ENCODE results near the gene ZRANB3.
"Not testable (repeated sequence)": the region's sequence is repeated elsewhere in the genome, so short reads cannot be mapped to it uniquely, and the experiment has no call there.

The ZRANB3 gene

DNA sequence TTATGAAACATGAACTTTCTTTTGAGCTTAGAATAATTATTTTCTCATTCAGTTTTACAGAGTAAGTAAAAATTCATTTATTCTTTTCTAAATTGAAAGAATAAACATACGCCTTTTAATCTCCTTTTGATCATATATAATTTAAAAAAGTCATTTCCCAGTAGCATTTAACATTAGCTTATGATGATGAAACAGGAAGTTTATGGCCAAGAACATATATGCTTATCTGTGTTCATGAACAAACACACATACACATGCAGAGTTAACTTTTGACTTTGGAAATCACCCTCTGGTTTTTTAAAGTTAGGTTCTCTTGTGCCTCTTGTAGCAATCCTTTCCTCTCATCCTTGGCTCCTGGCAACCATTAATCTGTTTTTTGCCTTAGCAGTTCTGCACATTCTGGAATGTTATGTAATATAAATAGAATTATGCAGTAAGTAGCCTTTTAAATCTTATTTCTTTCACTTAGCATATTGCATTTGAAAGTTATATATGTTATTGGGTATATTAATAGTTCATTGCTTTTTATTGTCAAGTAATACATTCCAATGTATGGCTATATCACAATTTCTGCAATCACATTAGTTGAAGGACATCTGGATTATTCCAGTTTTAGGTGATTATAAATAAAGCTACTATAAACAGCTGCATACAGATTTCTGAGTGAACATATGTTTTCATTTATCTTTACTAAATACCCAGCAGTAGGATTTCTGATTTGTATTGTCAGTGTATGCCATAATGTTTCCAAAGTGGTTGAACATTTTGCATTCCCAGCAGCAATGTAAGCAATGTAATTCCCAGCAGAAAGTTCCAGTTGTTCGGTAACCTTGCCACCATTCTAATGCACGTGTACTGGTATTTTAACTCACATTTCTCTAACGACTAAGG is 210.3 kb downstream of the ZRANB3 start:
- DNase-seq, result no peak

DNA sequence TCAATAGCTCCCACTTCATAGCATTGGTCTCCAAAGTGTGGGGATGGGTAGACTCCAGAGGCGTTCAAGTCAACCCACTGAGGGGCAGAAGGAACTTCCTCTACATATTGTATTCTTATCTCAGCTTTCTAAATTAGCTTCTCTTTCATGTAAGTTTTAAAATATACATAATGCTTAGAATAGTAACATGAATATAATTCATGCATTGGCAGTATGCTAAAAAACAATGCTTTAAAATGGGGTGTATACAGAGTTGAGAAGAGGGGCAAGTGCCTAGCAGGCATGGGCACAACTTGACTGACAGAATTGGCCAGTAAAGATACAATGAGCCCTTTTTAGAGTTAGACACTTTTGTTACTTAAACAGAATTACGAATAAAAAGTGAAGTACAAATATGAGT is 212.2 kb downstream of the ZRANB3 start:
- no peak for DNase-seq

DNA sequence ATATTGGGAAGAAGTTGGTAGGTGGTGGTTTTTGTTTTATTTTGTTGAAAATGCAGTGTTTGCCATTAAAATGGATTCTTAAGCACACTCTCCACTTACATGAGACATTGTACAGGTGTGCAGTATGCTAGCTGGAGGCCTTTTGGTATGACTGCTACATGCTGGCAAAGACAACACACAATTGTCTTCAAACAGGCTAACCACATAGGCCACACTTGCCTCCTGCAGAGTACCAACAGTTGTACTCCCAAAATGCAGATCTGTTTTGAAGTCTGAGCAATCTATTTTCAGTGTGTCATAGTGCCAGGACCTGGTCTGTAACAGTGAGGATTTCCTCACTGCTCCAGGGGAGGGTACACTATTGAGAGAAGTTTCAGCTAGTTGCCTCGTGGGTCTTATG is 213.6 kb downstream of the ZRANB3 start:
- DNase-seq, result no peak

DNA sequence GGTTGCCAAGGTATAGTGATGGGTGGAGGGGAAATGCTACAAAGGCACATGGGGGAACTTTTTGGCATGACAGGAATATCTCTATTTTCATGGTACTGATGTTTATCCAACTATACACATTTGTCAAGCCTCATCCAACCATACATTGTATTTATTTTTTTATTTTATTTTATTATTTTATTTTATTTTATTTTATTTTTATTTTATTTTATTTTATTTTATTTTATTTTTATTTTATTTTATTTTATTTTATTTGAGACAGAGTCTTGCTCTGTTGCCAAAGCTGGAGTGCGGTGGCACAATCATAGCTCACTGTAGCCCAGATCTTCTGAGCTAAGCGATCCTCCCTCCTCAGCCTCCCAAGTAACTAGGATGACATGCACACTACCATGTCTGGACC is 219.1 kb downstream of the ZRANB3 start:
- DNase-seq, result no peak

DNA sequence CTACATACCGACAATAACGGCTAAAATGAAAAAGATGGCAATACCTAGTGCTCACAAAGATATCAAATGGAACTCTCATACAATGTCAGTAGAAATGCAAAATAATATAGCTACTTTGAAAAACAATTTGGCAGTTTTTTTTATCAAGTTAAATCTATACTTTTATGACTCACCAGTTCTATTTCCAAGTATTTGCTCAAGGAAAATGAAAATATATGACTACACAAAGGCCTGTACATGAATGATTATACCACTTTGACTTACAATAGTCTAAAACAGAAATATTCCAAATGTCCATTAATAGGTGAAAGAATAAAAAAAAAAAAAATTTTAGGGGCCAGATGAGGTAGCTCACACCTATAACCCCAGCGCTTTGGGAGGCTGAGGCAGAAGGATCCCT is 219.8 kb downstream of the ZRANB3 start:
- DNase-seq, result no peak

DNA sequence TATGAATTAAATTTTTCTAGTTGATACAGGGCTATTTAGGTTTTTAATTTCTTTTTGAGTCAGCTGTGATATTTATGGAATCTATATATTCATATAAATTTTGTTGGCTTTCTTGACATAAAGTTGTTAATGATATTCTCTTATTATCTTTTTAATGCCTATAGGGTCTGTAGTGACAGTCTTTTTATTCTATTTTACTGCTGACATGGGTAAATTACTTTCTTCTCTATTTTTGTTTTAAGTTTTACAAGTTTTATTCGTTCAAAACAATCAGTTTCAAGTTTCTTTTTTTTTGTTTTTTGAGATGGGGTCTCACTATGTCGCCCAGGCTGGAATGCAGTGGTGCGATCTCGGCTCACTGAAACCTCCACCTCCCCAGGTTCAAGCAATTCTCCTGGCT is 226.3 kb downstream of the ZRANB3 start:
- no peak for DNase-seq

DNA sequence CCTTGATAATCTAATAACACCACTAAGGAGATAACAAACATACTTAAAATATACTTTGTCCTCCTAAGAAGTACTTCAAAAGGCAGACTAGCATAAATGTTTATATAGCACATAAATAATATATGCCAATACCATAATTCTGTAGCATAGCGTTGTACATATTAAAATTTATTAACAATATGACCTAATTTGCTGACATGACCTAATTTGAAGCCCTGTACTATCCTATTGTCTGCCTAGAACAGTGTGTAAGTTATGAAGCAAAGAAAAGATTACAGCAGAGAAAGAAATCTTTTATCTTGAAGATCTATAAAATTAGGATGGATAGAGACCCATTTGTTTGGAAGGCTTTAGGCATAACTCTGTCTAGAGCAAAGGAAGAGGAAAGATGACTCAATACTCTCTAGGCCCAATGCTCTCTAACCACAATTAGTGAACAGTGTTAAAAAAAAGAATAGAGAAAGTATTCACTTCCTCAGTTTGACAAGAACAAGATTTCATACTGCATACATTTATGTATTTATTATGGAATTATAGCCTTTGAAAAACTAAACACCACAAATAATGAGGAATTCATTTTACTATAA is 231.3 kb downstream of the ZRANB3 start:
- no peak for DNase-seq

DNA sequence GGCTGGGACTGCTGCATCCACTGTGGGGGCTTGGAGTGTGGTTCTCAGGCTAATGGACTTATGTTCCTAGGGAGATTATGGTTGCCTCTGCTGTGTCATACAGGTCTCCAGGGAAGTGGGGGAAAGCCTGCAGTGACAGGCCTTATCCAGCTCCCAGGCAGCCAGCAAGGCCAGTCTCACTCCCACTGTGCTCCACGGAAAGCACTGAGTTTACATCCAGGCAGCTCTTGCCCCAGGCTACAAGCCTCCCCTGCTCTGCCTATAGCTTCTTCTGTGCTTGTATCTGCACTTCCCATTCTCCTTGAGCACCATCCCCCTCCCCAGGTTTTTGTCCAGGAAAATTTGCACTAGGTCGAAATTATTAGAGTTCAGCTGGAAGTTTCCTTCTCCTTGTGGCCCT is 231.9 kb downstream of the ZRANB3 start:
- DNase-seq, result no peak

DNA sequence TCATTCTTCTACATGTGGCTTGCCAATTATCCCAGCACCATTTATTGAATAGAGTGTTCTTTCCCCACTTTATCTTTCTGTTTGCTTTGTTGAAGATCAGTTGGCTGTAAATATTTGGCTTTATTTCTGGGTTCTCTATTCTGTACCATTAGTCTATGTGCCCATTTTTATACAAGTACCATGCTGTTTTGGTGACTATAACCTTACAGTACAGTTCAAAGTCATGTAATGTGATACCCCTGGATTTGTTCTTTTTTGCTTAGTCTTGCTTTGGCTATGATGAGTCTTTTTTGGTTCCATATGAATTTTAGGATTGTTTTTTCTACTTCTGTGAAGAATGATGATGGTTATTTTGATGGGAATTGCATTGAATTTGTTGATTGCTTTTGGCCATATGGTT is 243.9 kb downstream of the ZRANB3 start:
- DNase-seq, result not testable (repeated sequence)

DNA sequence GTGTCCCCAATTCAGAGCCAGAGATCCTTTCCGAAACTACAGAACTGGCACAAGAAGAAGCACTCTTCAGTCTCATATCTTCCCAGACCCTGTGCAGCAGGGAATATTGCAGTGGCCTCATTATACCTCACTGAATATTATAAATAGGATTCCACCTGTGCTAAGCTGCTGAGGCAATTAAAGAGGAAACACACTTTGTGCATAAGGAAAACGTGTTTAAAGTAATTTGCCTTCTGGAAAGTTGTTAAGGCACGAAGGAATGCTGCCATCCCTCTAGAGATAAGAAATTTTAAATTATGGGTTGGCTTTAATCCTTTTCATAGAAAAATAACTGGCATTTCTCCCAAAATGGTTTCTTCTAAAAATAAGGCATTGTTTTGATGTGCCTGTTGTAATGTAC is 245.6 kb downstream of the ZRANB3 start:
- no peak for DNase-seq

DNA sequence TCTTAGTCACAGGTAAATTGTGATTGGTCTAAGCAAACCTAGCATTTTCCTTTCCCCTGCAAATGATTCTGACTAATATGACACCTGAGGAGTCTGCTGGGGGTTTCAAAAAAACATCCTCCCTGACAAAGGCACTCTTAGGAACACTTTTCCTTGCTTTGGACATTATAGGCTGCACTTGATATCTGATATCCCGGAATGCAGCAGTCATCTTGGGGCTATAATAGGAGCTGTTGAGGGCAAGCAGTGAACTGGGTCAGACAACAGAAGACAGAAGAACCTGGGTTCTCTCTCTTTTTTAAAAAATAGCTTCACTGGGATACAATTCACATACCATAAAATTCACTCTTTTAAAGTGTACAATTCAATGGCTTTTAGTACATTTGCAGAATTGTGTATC is 249.6 kb downstream of the ZRANB3 start:
- DNase-seq, result no peak

DNA sequence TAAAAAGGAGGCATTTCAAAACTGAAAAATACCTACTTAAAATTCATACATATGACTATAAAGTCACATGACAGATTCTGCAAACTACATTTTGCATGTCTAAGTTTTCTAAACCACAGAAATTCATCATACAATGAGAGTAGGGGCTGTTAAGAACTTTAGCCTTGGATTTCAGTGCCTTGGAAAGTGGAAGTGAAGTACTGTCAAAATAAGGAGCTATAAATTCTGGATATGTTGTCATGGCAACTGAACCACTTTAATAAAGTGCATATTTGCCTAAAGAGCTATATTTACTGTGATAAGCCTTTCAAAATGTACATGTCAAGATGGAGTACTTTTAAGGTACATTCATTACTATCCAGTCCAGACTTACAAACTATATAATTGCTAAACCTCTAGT is 251.8 kb downstream of the ZRANB3 start:
- DNase-seq, result no peak

DNA sequence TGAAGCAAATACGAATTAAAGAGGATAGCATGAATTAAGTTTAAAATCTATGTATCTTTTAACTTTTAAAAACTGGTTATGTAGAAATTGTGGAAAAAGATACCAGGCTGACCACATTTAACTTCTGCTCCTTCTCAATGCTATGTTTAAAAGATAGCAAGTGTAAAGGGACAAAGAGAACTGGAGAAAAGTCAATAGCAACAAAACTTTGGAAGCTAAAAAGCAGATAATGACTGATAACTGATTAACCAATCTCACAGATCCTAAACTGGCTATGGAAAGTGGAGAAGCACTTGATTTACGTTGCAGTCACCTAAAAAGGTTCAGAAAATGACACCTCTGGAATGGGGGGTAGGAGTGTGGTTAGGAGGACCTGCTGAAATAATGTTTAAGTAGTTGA is 254.5 kb downstream of the ZRANB3 start:
- no peak for DNase-seq

DNA sequence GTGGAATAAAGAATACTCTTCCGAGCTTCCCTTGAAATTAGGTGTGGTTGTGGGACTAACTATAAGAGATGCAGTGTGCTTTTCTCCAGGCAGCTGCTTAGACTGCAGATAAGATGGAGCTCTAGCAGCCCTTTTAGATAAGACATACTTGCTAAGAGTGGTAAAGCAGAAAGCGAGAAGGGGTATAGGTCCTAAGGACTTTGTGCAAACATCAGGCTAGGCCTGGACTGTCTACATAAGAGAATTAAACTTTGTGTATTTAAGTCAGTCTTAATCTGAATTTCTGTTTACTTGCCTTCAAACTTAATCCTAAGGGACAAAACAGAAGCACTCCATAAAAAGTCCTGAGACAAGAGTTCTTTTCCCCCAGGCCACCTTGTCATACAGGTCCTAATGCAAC is 260.0 kb downstream of the ZRANB3 start:
- DNase-seq, result no peak

DNA sequence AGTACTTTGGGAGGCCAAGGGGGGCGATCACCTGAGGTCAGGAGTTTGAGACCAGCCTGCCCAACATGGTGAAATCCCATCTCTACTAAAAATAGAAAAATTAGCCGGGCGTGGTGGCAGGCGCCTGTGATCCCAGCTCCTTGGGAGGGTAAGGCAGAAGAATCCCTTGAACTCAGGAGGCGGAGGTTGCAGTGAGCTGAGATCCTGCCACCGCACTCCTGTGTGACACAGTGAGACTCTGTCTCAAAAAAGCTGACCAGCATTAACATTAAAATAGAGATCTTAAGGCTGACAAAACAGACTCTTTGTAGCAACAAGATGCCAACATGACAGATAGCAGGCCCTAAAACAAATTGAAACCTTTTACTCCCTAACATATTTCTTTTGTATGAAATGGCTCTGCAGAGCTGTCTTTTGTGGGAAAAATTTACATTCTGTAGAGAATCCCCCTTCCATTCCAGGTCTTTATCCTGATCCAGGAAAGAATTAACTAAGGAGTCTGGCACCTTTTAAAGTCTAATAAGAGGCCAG is 265.0 kb downstream of the ZRANB3 start:
- no peak for DNase-seq

DNA sequence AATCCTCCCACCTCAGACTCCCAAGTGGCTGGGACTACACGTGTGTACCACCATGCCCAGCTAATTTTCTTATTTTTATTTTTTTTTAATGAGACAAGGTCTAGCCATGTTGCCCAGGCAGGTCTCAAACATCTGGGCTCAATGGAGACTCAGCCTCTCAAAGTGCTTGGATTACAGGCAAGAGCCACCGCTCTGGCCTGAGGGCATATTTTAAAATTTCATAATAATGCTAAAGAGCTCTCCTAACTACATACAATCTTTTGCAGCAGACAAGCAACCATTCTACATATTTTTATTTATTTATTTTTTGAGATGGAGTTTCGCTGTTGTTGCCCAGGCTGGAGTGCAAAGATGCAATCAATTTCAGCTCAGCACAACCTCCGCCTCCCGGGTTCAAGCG is 271.9 kb downstream of the ZRANB3 start:
- DNase-seq, result no peak

DNA sequence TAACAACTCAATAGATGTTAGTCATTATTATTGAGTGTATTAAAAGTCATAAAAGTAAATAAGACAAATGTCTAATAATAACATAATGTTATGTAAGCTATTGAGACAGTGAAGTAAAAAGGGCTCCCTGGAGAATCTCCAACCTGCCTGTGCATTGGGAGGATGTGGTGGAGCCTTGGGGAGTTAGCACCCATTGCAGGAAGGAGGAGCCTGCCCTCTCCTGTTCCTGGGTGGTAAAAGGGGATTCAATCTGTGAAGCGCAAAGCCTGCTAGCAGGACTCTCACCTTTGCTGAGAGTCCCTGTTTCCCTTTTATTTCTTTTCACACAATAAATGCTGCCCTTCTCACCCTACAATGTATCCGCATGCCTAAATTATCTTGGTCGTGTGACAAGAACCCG is 272.8 kb downstream of the ZRANB3 start:
- no peak for DNase-seq

DNA sequence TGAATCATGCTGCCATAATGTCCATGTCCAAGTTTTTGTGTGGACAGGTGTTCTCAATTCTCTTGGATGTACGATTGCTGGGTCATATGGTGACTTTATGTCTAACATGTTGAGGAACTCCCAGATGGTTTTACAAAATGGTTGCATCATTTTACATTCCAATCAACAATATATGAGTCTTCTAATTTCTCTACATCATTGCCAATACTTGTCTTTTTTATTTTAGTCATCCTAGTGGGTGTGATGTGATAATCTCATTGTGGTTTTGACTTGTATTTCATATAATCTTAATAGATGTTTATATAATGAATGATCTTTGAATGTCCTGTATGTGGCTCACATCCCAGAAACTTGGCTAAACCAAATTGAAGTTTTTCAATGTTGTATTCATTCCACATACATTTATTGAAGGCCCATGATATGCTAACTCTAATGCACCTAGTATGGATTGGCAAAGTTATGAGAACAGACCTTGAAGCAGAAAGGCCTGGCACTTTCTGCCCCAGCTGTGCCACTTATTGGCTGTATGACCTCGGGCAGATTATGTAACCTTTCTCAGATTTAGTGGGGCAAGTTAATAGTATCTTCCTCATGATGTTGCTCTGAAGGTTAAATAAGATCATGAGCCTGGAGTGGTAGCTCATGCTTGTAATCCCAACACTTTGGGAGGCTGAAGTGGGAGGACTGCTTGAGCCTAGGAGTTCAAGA is 273.5 kb downstream of the ZRANB3 start:
- no peak for DNase-seq

DNA sequence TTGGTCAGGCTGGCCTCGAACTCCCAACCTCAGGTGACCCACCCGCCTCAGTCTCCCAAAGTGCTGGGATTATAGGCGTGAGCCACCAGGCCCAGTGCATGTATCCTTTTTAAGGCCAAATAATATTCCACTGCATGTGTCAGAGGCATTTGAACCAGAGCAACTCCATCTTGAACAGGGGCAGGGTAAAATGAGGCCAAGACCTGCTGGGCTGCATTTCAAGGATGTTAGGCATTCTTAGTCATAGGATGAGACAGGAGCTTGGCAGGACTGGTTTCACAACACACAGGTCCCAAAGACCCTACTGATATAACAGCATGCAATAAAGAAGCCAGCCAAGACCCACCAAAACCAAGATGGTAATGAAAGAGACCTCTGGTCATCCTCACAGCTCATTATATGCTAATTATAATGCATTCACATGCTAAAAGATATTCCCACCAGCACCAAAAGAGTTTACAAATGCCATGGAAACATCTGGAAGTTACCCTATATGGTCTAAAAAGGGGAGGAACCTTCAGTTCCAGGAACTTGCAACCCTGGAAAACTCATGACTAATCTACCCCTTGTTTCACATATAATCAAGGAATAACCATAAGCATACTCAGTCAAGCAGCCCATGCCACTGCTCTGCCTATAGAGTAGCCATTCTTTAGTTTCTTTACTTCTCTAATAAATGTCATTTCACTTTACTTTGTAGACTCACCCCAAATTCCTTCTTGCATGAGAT is 274.3 kb downstream of the ZRANB3 start:
- no peak for DNase-seq

DNA sequence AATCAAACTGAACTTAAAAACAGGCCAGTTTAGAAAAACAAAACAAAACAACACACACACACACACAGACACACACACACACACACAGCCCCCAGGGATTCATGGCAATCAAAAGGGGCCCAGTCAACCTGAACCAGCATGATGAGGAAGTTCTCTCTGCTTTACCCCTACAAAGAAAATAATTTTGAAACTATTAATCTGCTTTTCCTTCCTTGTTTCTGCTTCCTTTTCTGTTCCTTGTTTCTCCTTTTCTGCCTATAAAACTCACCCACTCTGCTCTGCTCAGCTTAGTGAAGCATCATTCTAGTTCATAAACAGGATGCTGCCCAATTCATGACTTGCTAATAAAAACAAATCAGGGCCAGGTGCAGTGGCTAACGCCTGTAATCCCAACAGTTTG is 275.8 kb downstream of the ZRANB3 start:
- DNase-seq, result no peak

DNA sequence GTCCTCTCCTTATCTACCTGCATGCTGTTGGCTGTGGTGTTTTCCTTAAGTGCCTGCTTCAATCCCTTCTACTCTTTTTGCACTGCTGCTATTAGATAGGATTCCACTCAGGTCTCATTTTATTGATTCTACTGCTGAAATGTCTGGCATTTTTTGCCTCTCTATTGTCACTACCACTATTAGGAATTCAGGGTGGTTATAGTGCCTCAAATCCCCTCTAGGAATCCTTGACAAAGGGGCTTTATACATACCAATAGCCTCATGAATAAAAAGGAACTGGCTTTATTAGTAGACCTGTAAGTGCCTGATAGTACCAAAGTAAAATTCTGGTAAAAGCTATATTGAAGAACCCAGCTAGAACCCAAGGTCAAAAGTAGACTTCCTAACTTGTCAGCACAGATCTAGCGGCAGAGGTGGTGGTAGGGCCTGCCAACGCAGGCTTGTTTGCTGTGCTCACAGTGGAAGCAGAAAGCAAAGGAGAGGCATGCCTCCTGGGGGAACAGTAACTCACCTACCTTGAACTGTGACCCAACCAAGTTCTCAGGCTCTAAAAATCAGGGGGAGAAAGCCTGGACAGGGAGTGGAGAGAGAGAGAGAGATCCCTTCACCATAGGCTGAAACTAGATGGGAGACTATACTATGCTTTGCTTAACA is 278.1 kb downstream of the ZRANB3 start:
- no peak for DNase-seq

DNA sequence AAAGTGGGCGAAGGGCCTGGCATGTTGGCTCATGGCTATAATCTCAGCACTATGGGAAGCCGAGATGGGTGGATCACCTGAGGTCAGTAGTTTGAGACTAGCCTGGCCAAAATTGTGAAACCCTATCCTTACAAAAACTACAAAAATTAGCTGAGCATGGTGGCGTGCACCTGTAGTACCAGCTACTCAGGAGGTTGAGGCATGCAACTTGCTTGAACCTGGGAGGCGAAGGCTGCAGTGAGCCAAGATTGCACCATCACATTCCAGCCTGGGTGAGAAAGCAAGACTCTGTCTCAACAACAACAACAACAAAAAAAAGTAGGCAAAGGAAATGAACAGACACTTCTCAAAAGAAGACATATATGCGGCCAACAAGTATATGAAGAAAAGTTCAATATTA is 282.4 kb downstream of the ZRANB3 start:
- DNase-seq, result no peak
